Neural progenitor cell (in vitro differentiated cells): ENCODE measurements around the gene NPHP4. TPM values are rescaled to one million over a fixed set of nuclear protein-coding genes. Genes with fewer than 3 reads are reported as not detected.
A peak's percentile ranks its signal among the peaks of the same experiment; 100 is the strongest.

Experiments used
- DNase-seq: peaks from one replicate; pipeline ENCODE4 v3.0.0-alpha.2; 2016; ENCODE audit warnings: low spot score
- H2AFZ ChIP-seq: fragments of 200-600 bp; sonication (generic); replicated peaks from 2 replicates; pipeline ENCODE4 v1.6.1; 2016; ENCODE audit warnings: antibody characterized with exemption
- H3F3A ChIP-seq: fragments of 200-600 bp; sonication (generic); 2 replicates; pipeline ENCODE4 v1.6.1; 2016; ENCODE audit warnings: antibody characterized with exemption, low read depth
- H3K27ac ChIP-seq: fragments of 200-600 bp; sonication (generic); 2 replicates; pipeline ENCODE4 v1.5.1; 2016; ENCODE audit warnings: mild to moderate bottlenecking
- H3K27me3 ChIP-seq: fragments of 200-600 bp; sonication (generic); 2 replicates; pipeline ENCODE4 v1.6.1; 2016; ENCODE audit warnings: mild to moderate bottlenecking, moderate library complexity
- H3K36me3 ChIP-seq: fragments of 200-600 bp; sonication (generic); 2 replicates; pipeline ENCODE4 v1.5.1; 2016
- H3K4me1 ChIP-seq: fragments of 200-600 bp; sonication (generic); 2 replicates; pipeline ENCODE4 v1.6.1; 2016; ENCODE audit warnings: mixed run types
- H3K4me2 ChIP-seq: fragments of 200-600 bp; sonication (generic); 2 replicates; pipeline ENCODE4 v1.6.1; 2016
- H3K4me3 ChIP-seq: fragments of 200-600 bp; sonication (generic); 2 replicates; pipeline ENCODE4 v1.5.1; 2016
- H3K79me2 ChIP-seq: fragments of 200-600 bp; sonication (generic); 2 replicates; pipeline ENCODE4 v1.6.1; 2016; ENCODE audit warnings: low read depth
- H3K9ac ChIP-seq: fragments of 200-600 bp; sonication (generic); 2 replicates; pipeline ENCODE4 v1.6.1; 2016
- H3K9me3 ChIP-seq: fragments of 200-600 bp; sonication (generic); 2 replicates; pipeline ENCODE4 v1.5.1; 2016; ENCODE audit warnings: low read depth
- H4K20me1 ChIP-seq: fragments of 200-600 bp; sonication (generic); 2 replicates; pipeline ENCODE4 v1.6.1; 2016; ENCODE audit warnings: low read depth
- H3K27ac Mint-ChIP-seq: 3 replicates; pipeline ENCODE4 v1.8.0; 2021; ENCODE audit warnings: mixed read lengths
- H3K27me3 Mint-ChIP-seq: 2 replicates; pipeline ENCODE4 v1.8.0; 2022; ENCODE audit warnings: low read depth, mild to moderate bottlenecking, inconsistent platforms, moderate library complexity, mixed read lengths; ENCODE audit not compliant: insufficient read depth
- H3K36me3 Mint-ChIP-seq: 3 replicates; pipeline ENCODE4 v1.8.0; 2021; ENCODE audit warnings: mixed read lengths
- H3K4me1 Mint-ChIP-seq: 3 replicates; pipeline ENCODE4 v1.8.0; 2021; ENCODE audit warnings: mixed read lengths
- H3K4me3 Mint-ChIP-seq: 3 replicates; pipeline ENCODE4 v1.8.0; 2021; ENCODE audit warnings: mild to moderate bottlenecking, moderate library complexity, mixed read lengths
- H3K9me3 Mint-ChIP-seq: 3 replicates; pipeline ENCODE4 v1.8.0; 2020; ENCODE audit warnings: mixed read lengths
- CTCF ChIP-seq: fragments of 200-600 bp; sonication (generic); IDR thresholded peaks from 2 replicates; pipeline ENCODE4 v1.5.1; 2017; ENCODE audit warnings: antibody characterized with exemption, mild to moderate bottlenecking
- EZH2 ChIP-seq: fragments of 200-600 bp; sonication (generic); IDR thresholded peaks from 2 replicates; pipeline ENCODE4 v1.6.1; 2017; ENCODE audit warnings: antibody characterized with exemption, mild to moderate bottlenecking, moderate library complexity
- EZH2phosphoT487 ChIP-seq: fragments of 200-600 bp; sonication (generic); IDR thresholded peaks from 2 replicates; pipeline ENCODE4 v1.6.1; 2017; ENCODE audit warnings: antibody characterized with exemption
- total RNA-seq: library from RNA; depleted of rRNA; stranded (reverse); fragments of >200 nt; gene quantifications from 2 replicates; pipeline ENCODE4 v1.2.3, GENCODE V29; 2015; ENCODE audit warnings: low replicate concordance

The NPHP4 gene
- total RNA-seq, 1 donor from 2014 or later, result 8.9 TPM

DNA sequence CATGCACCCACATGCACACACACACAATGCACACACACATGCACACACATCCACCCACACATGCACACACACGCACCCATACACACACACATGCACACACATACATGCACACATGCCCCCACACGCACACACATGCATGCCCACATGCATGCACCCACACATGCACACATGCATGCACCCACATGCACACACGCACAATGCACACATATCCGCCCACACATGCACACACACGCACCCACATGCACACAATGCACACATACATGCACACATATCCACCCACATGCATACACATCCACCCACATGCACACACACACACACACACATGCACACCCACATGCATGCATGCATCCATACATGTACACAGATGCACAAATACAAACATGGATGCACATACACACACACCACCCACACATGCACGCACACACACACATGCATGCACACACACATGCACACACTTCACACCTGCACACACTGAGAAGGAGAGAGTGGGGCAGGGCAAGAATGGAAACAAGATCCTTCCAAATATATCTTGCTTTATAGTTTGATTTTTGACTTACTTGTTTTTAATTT is 123.2 kb downstream of the NPHP4 start:
- peaks cover 12% of the 10 kb centered on the region for H3K4me1 ChIP-seq
- H3F3A ChIP-seq, result peaks cover 21% of the 10 kb centered on the region
- no peaks in the 10 kb centered on the region for H3K36me3 ChIP-seq
- no peak overlapping the region for H2AFZ ChIP-seq
- Mint-ChIP-seq H3K4me3 (no peak overlapping the region), H3K9me3 (peaks cover 6% of the 10 kb centered on the region), H3K27ac (no peak overlapping the region), H3K4me1 (peaks cover 9% of the 10 kb centered on the region), H3K27me3 (peaks cover 8% of the 10 kb centered on the region), H3K36me3 (peaks cover 44% of the 10 kb centered on the region)
- H3K9me3 ChIP-seq, result no peaks in the 10 kb centered on the region
- no peaks in the 10 kb centered on the region for H3K27me3 ChIP-seq
- H3K79me2 ChIP-seq, result no peaks in the 10 kb centered on the region
- no peak overlapping the region for H3K4me2 ChIP-seq
- peaks cover 16% of the 10 kb centered on the region for H4K20me1 ChIP-seq
- H3K9ac ChIP-seq, result no peak overlapping the region
- no peak for DNase-seq
- H3K27ac ChIP-seq, result no peak overlapping the region
- TF ChIP-seq EZH2phosphoT487, result no peak
- TF ChIP-seq EZH2, result no peak
- no peak for TF ChIP-seq CTCF
- H3K4me3 ChIP-seq, result no peak overlapping the region

DNA sequence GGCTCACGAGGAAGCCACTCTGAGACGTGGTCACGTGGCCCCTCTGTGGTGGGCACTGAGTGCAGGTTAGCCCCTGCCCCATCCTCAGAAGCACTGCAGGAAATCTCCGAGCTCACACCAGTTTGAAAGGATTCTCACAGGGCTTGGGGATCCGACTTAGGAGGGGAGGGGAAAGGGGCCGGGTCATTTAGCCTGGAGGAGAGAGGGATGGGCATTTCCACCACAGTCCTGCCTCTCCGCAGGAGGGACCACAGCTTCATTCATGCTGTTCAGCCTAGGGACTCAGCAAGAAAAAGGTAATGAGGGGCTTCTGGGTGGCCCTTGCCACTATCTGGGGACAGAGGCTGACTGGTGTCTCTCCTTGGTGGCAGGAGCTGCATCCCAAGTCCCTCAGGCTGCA is 126.5 kb downstream of the NPHP4 start:
- no peak overlapping the region for H3K27ac ChIP-seq
- no peaks in the 10 kb centered on the region for H3K9me3 ChIP-seq
- DNase-seq, result peak; percentile 75
- TF ChIP-seq CTCF, result no peak
- Mint-ChIP-seq H3K9me3 (peaks cover 6% of the 10 kb centered on the region), H3K4me3 (no peak overlapping the region), H3K36me3 (peaks cover 28% of the 10 kb centered on the region), H3K4me1 (peaks cover 9% of the 10 kb centered on the region), H3K27ac (no peak overlapping the region), H3K27me3 (peaks cover 5% of the 10 kb centered on the region)
- no peaks in the 10 kb centered on the region for H3K79me2 ChIP-seq
- peaks cover 12% of the 10 kb centered on the region for H3K4me1 ChIP-seq
- no peaks in the 10 kb centered on the region for H3K36me3 ChIP-seq
- H4K20me1 ChIP-seq, result peaks cover 16% of the 10 kb centered on the region
- no peaks in the 10 kb centered on the region for H3K27me3 ChIP-seq
- no peak overlapping the region for H2AFZ ChIP-seq
- no peak overlapping the region for H3K4me3 ChIP-seq
- peaks cover 21% of the 10 kb centered on the region for H3F3A ChIP-seq
- H3K4me2 ChIP-seq, result peak overlapping the region; percentile 27
- no peak overlapping the region for H3K9ac ChIP-seq

DNA sequence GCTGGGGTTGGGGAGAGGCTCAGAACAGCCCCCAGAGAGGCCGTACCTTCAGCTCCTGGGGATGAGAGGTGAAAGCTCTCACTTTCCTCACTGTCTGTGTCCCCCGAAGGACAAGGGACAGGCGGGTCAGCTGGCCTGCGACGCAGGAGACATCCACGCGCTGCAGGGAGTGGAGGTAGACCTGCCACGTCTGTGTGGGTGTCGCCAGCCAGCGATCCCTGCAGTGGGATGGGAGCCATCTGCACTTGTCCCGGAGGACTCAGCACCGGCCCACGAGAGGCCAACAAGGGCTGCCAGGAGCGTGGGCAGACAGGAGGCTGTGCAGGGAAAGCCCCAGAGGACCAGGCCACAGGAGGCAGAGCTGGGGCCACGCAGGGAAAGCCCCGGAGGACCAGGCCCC is 127.2 kb downstream of the NPHP4 start:
- H3K4me1 Mint-ChIP-seq, result peaks cover 9% of the 10 kb centered on the region
- Histone ChIP-seq H3K79me2 (no peaks in the 10 kb centered on the region), H3K27me3 (no peaks in the 10 kb centered on the region), H3F3A (peaks cover 21% of the 10 kb centered on the region), H3K36me3 (no peaks in the 10 kb centered on the region), H3K27ac (no peak overlapping the region), H4K20me1 (peaks cover 16% of the 10 kb centered on the region), H3K9ac (no peak overlapping the region), H3K4me2 (no peak overlapping the region), H3K9me3 (no peaks in the 10 kb centered on the region), H3K4me3 (no peak overlapping the region), H2AFZ (no peak overlapping the region), H3K4me1 (peaks cover 12% of the 10 kb centered on the region)
- TF ChIP-seq CTCF (no peak), EZH2 (no peak), EZH2phosphoT487 (no peak)
- H3K4me3 Mint-ChIP-seq, result no peak overlapping the region
- peaks cover 27% of the 10 kb centered on the region for H3K36me3 Mint-ChIP-seq
- H3K27me3 Mint-ChIP-seq, result peaks cover 5% of the 10 kb centered on the region
- H3K27ac Mint-ChIP-seq, result no peak overlapping the region
- DNase-seq, result no peak
- peaks cover 6% of the 10 kb centered on the region for H3K9me3 Mint-ChIP-seq
